DOHH2 (cell line): ENCODE data around the gene PTPRK.

Experiments used
- CTCF ChIP-seq: fragments of 200-600 bp; sonication (generic); IDR thresholded peaks from one replicate; pipeline ENCODE4 v1.5.1; 2014; ENCODE audit warnings: antibody characterized with exemption, mild to moderate bottlenecking, low read depth, low read length; ENCODE audit not compliant: poor library complexity, severe bottlenecking
- EZH2phosphoT487 ChIP-seq: fragments of 200-600 bp; sonication (generic); IDR thresholded peaks from 2 replicates; pipeline ENCODE4 v1.6.1; 2017; ENCODE audit warnings: borderline replicate concordance, mild to moderate bottlenecking, antibody characterized with exemption, low read length, moderate library complexity, mixed read lengths

GRCh38 chr6:128333581-128334223 is 186.7 kb downstream of the PTPRK start:
- TF ChIP-seq CTCF (no peak), EZH2phosphoT487 (no peak)
